Measurements from ENCODE around the gene SYTL1.

Gene SYTL1

DNA sequence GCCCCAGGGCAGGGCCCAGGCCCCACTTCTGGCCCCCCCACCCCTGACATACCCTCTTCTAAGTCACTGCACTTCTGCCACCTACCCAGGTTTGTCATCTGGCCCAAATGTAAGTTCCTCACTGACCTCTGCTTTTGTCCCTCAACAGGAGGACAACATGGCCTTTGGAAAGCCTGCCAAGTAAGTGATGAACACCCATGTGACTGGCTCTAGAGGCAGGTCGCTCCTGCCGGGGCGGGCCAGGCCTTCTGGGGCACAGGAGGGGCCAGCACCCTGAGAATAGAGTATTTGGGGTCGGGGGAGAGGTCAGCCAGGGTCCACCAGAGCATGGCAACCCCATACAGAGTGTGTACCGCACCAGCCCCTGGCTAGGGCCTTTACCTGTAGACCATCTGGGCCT is 9.9 kb upstream of the SYTL1 start:
- no peaks in the 10 kb centered on the region for H3K27me3 ChIP-seq (ENCODE audit: insufficient read depth, poor library complexity, severe bottlenecking)
- no peak for ATAC-seq (ENCODE audit: low read depth)
- H3K36me3 ChIP-seq (ENCODE audit: low read depth): peaks cover 64% of the 10 kb centered on the region
- H3K4me1 ChIP-seq (ENCODE audit: insufficient read depth, poor library complexity, severe bottlenecking): no peaks in the 10 kb centered on the region
- TF ChIP-seq, protein P1, sequence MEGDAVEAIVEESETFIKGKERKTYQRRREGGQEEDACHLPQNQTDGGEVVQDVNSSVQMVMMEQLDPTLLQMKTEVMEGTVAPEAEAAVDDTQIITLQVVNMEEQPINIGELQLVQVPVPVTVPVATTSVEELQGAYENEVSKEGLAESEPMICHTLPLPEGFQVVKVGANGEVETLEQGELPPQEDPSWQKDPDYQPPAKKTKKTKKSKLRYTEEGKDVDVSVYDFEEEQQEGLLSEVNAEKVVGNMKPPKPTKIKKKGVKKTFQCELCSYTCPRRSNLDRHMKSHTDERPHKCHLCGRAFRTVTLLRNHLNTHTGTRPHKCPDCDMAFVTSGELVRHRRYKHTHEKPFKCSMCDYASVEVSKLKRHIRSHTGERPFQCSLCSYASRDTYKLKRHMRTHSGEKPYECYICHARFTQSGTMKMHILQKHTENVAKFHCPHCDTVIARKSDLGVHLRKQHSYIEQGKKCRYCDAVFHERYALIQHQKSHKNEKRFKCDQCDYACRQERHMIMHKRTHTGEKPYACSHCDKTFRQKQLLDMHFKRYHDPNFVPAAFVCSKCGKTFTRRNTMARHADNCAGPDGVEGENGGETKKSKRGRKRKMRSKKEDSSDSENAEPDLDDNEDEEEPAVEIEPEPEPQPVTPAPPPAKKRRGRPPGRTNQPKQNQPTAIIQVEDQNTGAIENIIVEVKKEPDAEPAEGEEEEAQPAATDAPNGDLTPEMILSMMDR (IDR thresholded peaks at IDR 0.05; ENCODE audit: poor library complexity, severe bottlenecking): no peak
- H3K4me3 ChIP-seq (ENCODE audit: severe bottlenecking): no peak overlapping the region
- DNase-seq (ENCODE audit: low spot score): no peak
- H3K9me3 ChIP-seq (ENCODE audit: severe bottlenecking): no peaks in the 10 kb centered on the region
- no peak overlapping the region for H3K27ac ChIP-seq (ENCODE audit: poor library complexity, severe bottlenecking)

DNA sequence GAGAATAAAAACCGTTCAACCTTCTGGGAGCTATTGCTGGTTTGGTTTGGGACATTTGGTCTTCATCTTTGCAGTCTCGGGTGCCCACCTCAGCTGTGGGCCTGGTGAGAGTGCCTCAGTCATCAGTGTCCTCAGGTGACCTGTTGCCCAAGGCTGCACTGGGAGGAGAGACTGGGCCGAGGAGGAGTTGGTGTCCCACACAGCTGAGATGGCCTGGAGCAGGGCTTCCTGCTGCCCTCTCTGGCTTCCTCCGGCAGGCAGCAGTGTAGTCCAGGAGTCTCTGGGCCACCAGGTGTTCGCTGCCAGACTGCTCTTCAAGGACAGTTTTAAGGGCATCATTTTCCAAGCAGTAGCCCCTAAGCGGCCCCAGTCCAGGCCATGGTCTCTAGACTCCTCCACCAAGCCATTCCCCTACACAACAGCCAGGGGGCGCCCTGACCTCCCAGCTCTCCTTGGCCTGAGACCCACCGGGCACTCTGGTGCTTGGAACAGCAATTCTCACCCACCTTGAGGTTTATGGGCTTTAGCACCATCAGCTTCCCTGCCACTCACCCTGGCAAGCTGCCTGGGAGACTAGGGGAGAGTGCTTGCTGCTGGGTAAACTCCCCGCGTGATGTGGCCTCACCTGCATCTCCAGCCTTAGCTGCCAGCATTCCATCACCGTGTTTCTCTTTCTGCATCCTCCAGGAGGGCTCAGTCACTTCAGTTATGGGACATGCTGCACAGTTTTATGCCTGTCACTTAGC is 9.1 kb upstream of the SYTL1 start:
- Histone ChIP-seq H3K4me3 (ENCODE audit: severe bottlenecking) (no peak overlapping the region), H3K27ac (ENCODE audit: poor library complexity, severe bottlenecking) (no peak overlapping the region), H3K27me3 (ENCODE audit: insufficient read depth, poor library complexity, severe bottlenecking) (no peaks in the 10 kb centered on the region), H3K9me3 (ENCODE audit: severe bottlenecking) (no peaks in the 10 kb centered on the region), H3K36me3 (ENCODE audit: low read depth) (peaks cover 56% of the 10 kb centered on the region), H3K4me1 (ENCODE audit: insufficient read depth, poor library complexity, severe bottlenecking) (no peaks in the 10 kb centered on the region)
- DNase-seq (ENCODE audit: low spot score): no peak
- peak; percentile 62; the same call in 2 of the 3 replicates for ATAC-seq (ENCODE audit: low read depth)
- TF ChIP-seq, protein P1 (IDR thresholded peaks at IDR 0.05; ENCODE audit: poor library complexity, severe bottlenecking): peak; percentile 70

DNA sequence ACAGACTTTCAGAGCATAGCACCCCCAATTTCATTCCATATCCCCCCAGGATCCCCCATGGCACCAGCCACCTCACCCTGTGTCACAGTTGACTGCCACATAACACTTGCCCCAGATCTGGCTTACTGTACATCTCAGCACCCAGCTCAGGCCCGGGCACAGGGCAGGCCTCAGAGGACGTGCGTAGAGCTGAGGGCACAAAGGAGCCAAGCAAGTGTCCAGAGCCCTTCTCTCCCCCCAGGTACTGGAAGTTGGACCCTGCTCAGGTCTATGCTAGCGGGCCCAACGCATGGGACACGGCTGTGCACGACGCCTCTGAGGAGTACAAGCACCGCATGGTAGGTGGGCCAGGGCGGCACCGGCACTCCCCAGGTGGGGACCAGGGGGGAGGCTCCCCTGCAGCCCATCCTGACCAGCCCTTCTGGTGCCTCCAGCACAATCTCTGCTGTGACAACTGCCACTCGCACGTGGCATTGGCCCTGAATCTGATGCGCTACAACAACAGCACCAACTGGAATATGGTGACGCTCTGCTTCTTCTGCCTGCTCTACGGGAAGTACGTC is 8.0 kb upstream of the SYTL1 start:
- Histone ChIP-seq H3K27me3 (ENCODE audit: insufficient read depth, poor library complexity, severe bottlenecking) (no peaks in the 10 kb centered on the region), H3K27ac (ENCODE audit: poor library complexity, severe bottlenecking) (no peak overlapping the region), H3K4me3 (ENCODE audit: severe bottlenecking) (no peak overlapping the region), H3K9me3 (ENCODE audit: severe bottlenecking) (no peaks in the 10 kb centered on the region), H3K36me3 (ENCODE audit: low read depth) (peaks cover 47% of the 10 kb centered on the region), H3K4me1 (ENCODE audit: insufficient read depth, poor library complexity, severe bottlenecking) (no peaks in the 10 kb centered on the region)
- ATAC-seq (ENCODE audit: low read depth) (no peak), DNase-seq (ENCODE audit: low spot score) (no peak)
- TF ChIP-seq, protein P1 (IDR thresholded peaks at IDR 0.05; ENCODE audit: poor library complexity, severe bottlenecking): no peak

DNA sequence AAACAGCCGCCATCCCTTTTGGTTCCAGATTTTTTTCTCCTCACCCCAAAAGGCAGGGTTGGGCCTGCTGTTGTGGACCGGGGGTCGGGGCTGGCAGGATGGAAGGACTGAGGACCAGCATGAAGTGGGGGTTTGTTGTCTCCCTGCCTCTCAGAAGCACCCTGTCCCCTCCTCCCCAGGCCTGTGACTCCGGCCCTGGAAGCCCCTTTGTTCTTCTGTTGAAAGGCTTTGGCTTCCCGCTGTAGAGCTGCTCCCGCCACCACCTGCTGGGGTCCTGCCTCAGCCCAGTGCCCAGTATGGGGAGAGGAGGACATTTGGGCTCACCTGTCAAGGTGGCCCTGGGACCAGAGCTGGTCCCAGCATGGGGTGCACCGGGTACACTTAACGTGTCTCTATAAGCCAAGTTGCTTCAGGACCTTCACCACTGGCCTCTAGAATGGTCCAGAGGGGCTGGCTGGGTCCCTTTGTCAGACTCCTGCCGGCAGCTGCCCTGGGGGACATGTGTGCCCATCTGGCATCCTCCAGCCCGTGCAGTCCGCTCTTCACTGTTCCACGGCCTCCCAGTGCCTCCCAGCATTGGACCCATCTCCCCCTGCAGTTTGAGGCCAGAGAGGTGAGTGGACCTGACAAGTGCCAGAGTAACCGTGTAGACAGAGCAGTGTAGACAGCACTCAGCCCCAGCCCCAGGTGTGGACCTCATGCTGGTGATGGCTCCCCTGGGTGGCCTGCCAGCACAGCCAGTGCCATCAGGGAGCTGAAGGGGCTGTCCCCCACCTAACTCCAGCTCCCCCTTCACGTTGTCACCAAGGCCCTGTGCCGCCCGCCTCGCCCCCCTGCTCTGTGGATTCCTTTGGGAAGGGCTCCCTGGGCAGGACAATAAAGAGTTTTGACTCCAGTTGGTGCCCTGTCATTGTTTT is 6.1 kb upstream of the SYTL1 start:
- Histone ChIP-seq H3K4me3 (ENCODE audit: severe bottlenecking) (no peak overlapping the region), H3K27me3 (ENCODE audit: insufficient read depth, poor library complexity, severe bottlenecking) (no peaks in the 10 kb centered on the region), H3K9me3 (ENCODE audit: severe bottlenecking) (no peaks in the 10 kb centered on the region), H3K27ac (ENCODE audit: poor library complexity, severe bottlenecking) (no peak overlapping the region), H3K36me3 (ENCODE audit: low read depth) (peaks cover 38% of the 10 kb centered on the region), H3K4me1 (ENCODE audit: insufficient read depth, poor library complexity, severe bottlenecking) (peaks cover 3% of the 10 kb centered on the region)
- TF ChIP-seq, protein P1 (IDR thresholded peaks at IDR 0.05; ENCODE audit: poor library complexity, severe bottlenecking): no peak
- DNase-seq (ENCODE audit: low spot score) (no peak), ATAC-seq (ENCODE audit: low read depth) (no peak)
